ENCODE data around the gene LMOD1.
"Not testable (repeated sequence)": the region's sequence is repeated elsewhere in the genome, so short reads cannot be mapped to it uniquely, and the experiment has no call there.

LMOD1 gene

GRCh38 chr1:201921952-201922558 lies 24.3 kb downstream of the LMOD1 start:
- no peak overlapping the region for H3K27ac ChIP-seq

GRCh38 chr1:201918343-201918742 lies 28.0 kb downstream of the LMOD1 start:
- no peak overlapping the region for H3K4me3 ChIP-seq
- H3K27ac ChIP-seq = peak overlapping the region in 11 of 21 experiments; percentile 1 to 81 (median 40)

More at GRCh38 chr1:201921952-201922558, 24.3 kb downstream of the LMOD1 start:
- no peak overlapping the region for H3K4me3 ChIP-seq

- H3K27ac ChIP-seq = peak overlapping the region in 17 of 21 experiments; percentile 1 to 81 (median 40)
- H3K4me3 ChIP-seq = no peak overlapping the region
These were observed 28.9 kb downstream of the LMOD1 start for GRCh38 chr1:201917362-201918033.

GRCh38 chr1:201916649-201917249 lies 29.6 kb downstream of the LMOD1 start:
- H3K27ac ChIP-seq = peak overlapping the region in 12 of 21 experiments; percentile 17 to 81 (median 38)
- H3K4me3 ChIP-seq = no peak overlapping the region

GRCh38 chr1:201914456-201915235 lies 31.7 kb downstream of the LMOD1 start:
- H3K4me3 ChIP-seq = no peak overlapping the region
- peak overlapping the region in 3 of 21 experiments; percentile 6 to 57 (median 21) for H3K27ac ChIP-seq

- Histone ChIP-seq H3K27ac (no peak overlapping the region), H3K4me3 (no peak overlapping the region)
These were observed 33.5 kb downstream of the LMOD1 start for GRCh38 chr1:201912832-201913231.

- Histone ChIP-seq H3K27ac (peak overlapping the region in 1 of 21 experiments; percentile 25), H3K4me3 (no peak overlapping the region)
These were observed 34.3 kb downstream of the LMOD1 start for GRCh38 chr1:201911826-201912571.

- peak overlapping the region in 2 of 21 experiments; percentile 55 to 66 for H3K27ac ChIP-seq
- H3K4me3 ChIP-seq = no peak overlapping the region
These were observed 38.7 kb downstream of the LMOD1 start for GRCh38 chr1:201907621-201908020.

- Histone ChIP-seq H3K27ac (peak overlapping the region in 12 of 21 experiments; percentile 13 to 88 (median 54)), H3K4me3 (no peak overlapping the region)
These were observed 40.0 kb downstream of the LMOD1 start for GRCh38 chr1:201906336-201906735.

- H3K4me3 ChIP-seq = no peak overlapping the region
- H3K27ac ChIP-seq = peak overlapping the region in 20 of 21 experiments; percentile 3 to 88 (median 70)
These were observed 41.0 kb downstream of the LMOD1 start for GRCh38 chr1:201905234-201905890.

- Histone ChIP-seq H3K4me3 (no peak overlapping the region), H3K27ac (peak overlapping the region in 20 of 21 experiments; percentile 3 to 88 (median 70))
These were observed 41.8 kb downstream of the LMOD1 start for GRCh38 chr1:201904579-201904978.

GRCh38 chr1:201903135-201903534 lies 43.2 kb downstream of the LMOD1 start:
- Histone ChIP-seq H3K4me3 (no peak overlapping the region), H3K27ac (peak overlapping the region in 13 of 21 experiments; percentile 13 to 86 (median 54))

- Histone ChIP-seq H3K4me3 (no peak overlapping the region), H3K27ac (peak overlapping the region in 2 of 21 experiments; percentile 63 to 74)
These were observed 44.1 kb downstream of the LMOD1 start for GRCh38 chr1:201902198-201902597.

- H3K4me3 ChIP-seq = not testable (repeated sequence)
These were observed 45.3 kb downstream of the LMOD1 start for GRCh38 chr1:201901036-201901435.

GRCh38 chr1:201900476-201900875 lies 45.9 kb downstream of the LMOD1 start:
- no peak overlapping the region for H3K4me3 ChIP-seq
- peak overlapping the region in 1 of 21 experiments; percentile 23 for H3K27ac ChIP-seq

More at GRCh38 chr1:201901036-201901435, 45.3 kb downstream of the LMOD1 start:
- not testable (repeated sequence) for H3K27ac ChIP-seq

GRCh38 chr1:201899683-201900429 lies 46.5 kb downstream of the LMOD1 start:
- Histone ChIP-seq H3K27ac (peak overlapping the region in 1 of 21 experiments; percentile 23), H3K4me3 (no peak overlapping the region)

GRCh38 chr1:201898992-201899391 lies 47.4 kb downstream of the LMOD1 start:
- H3K27ac ChIP-seq = no peak overlapping the region

More at GRCh38 chr1:201898992-201899391, 47.4 kb downstream of the LMOD1 start:
- H3K4me3 ChIP-seq = no peak overlapping the region

Measured in skin epidermis (tissue), 12 donors.